IPS DF 19.7 (cell line): ENCODE results near the gene RAPGEF4.

Experiments
- DNase-seq: peaks from one replicate; pipeline ENCODE4 v3.0.0-alpha.2; 2013; ENCODE audit warnings: low read depth, low spot score

RAPGEF4 gene

DNA sequence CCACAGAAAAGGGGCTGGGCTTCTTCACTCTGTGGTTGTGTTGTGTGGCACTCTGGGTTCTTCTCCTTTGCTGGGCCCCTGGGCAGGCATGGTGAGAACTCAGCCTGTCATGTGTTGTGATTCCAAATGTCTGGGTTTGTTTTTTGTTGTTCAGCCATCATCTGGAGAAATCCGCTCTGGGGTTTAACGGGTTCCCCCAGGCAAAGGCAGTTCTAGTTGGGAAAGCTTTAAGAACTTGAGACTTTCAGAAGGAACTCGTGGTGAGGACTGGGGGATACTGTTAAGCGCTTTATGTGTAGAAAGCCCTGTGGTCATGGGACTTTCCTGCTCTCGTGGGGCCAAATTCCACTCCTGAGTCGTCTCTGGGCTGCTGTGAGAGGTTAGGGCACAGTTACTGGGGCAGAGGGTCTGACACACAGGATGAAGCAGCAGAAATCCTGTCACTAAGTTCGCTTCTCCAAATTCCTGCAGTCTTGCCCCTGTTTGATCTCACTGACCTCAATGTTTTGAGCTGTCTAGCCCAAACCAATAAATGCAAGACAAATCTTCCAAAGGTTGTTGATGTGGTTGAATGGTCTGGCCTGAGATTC lies 87.7 kb downstream of the RAPGEF4 start:
- DNase-seq = no peak

DNA sequence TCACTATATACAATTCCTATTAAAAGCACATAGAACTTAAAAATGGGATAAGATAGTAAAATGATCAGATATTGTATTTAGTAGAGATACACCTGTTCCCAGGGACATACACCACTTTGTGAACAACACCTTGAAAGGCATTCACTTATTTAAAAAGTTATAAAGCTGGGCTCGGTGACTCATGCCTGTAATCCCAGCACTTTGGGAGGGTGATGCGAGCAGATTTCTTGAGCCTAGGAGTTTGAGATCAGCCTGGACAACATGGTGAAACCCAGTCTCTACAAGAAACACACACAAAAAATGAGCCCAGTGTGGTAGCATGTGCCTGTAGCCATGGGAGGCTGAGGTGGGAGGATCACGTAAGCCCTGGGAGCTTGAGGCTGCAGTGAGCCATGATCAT lies 90.9 kb downstream of the RAPGEF4 start:
- DNase-seq = no peak

DNA sequence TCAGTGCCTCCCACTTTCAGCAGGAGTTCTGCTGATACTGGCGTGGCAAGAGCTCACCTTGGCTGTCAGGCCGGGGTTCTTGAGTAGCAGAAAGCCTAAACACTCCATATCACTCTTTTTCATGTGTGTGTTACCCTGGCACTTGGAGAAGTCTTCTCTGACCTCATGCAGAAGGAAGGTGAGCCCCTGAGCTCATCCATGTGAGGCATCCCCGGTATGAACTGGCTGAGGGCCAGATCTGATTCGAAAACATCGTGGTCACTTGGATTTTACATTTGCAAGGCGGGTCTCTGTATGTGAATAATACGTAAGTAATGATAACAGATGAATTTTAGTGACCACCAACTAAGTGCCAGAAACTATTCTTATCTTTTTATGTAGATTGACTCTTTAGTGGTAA lies 93.6 kb downstream of the RAPGEF4 start:
- no peak for DNase-seq

DNA sequence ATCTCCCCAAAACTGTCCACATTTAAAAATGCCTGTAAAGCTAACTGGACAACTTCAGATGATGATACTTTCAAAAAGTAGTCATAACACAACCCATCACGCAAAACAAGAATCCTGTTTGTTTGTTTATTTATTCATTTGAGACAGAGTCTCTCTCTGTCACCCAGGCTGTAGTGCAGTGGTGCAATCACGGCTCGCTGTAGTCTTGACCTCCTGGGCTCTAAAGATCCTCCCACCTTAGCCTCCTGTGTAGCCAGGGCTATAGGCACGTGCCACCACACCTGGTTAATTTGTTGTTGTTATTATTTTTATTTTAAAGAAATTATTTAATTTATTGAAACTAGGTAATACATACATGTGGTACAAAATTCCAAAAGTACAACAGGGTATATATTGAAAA lies 94.8 kb downstream of the RAPGEF4 start:
- DNase-seq = no peak

DNA sequence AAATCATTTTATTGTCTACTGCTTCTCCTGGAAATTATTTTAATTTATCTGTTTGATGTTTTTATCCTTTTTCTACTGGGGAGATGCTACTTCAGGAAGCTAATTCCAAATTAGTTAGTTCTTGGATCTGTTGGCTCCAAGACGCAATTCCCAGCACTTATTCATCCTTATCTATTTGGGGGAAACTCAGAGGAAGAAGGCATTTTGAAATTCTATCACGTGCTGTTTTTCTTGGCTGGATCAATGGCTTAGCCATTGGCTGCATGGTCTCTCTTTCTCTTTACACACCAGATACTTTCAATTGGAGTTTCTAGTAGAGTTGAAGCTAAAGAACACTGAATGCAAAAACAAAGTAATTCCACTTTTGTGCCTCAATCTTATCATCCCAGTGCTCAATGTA lies 98.3 kb downstream of the RAPGEF4 start:
- no peak for DNase-seq

DNA sequence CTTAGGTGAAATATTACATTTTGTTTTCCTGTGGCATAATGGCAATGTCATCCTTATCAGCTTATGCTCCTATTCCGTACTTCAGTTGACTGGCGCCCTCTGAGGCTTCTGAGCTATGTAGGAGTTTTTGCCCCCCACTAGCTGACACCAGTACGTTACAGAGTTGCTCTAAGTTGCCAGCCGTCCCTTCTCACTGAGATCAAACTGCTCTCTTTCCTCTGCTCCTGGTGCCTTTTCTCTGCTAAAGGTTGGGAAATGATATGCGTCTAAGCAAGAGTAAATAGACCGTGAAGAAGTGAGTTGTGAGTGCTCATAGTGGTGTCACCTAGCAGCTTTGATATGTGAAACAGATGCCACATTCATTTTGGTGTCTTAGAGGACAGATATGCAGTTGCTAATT lies 99.2 kb downstream of the RAPGEF4 start:
- no peak for DNase-seq

DNA sequence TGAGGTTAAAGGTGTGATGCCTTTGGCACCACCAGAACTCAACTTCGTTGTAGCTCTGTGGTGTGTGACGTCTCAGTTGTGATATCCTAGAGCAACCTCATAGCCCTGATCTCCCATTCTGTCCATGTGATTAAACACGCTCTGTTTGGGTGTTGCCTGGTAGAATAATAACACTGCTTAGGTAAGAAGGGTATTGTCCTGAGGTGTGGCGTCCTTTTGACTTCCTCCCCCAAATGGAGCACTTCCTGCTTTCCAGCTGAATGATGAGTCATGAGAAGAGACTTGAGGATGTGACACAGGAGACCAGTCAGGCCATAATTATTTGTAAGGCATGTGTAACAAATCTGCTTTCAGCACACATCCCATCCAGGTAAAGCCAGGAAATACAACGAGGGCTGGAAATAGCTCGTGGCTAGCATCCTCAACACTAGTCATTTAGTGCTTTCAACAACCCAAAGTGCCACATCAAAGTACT lies 100.7 kb downstream of the RAPGEF4 start:
- no peak for DNase-seq

DNA sequence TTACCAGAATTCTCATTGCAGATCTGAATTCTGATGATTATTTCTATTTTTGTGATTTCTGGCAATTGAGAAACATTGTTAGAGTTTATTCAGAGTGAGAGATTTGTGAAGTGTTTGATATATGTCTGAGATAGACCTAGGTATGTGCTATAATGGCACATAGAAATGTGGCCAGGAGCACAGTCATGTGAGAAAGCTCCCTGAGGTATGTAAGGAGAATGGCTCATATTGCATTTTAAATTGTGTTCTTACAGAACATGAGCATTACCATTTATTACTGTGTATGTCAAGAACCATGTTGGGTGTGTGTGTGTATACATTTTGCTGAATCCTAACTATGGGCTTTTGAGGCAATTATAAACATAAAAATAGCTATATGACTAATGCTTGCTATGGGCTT lies 101.2 kb downstream of the RAPGEF4 start:
- no peak for DNase-seq

DNA sequence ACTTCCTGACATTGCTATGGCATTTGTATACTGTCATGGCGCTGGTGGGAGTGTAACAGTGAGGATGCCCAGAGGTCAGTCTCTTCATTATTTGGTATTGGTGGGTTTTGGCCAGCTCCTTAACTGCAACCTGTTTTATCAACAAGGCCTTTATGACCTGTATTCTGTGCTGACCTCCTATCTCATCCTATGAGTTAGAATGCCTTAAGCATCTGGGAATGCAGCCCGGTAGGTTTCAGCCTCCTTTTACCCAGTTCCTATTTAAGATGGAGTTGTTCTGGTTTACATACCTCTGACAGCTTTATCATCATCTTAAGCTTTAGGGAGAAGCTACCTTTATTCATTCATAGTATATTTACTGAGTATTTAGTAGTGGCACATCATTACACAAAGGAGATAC lies 103.8 kb downstream of the RAPGEF4 start:
- DNase-seq = no peak

DNA sequence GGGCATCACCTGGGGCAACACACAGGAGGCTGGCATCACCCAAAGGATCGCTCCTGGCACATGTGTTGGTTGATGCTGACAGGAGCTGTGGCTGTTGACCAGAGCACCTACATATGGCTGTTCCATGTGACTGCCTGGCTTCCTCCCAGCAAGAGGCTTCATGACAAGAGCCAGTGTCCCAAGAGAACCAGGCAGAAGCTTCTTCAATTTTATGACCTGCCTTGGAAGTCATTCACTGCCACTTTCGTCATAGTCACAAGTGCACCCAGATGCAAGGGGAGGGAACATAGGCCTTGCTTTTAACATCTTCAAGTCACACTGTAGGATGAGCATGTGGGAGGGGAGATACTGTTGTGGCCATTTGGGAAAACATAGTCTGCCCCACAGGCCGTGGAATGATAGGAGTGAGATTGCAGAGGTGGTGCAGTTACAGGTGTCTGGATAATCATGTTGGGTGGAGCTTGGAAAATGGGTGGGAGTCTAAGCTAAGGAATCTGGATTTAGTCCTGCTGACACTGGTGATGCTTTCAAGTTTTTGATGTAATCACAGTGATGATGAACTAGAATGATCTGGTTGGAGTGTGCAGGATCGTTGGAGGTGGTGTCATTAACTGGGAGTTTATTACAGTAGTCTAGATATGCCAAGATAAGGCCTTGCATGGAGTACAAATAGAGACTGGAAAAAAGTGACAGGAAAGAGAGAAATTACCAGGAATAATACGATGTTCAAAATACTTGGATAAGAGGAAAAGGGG lies 107.0 kb downstream of the RAPGEF4 start:
- no peak for DNase-seq

DNA sequence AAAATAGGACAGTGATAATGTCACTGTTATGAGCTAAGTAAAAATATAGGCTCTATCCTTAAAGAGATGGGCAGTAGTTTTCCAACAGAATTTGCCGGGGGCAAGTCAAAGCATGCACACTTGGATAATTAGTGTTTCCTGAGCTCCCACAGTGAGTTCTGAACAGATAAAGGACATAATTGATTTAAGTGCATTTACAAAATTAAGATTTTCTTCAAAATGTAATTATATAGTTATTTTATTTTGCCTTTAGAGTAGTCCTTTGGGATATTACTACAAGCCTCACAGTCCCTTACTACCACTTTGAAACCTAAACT lies 107.6 kb downstream of the RAPGEF4 start:
- no peak for DNase-seq

DNA sequence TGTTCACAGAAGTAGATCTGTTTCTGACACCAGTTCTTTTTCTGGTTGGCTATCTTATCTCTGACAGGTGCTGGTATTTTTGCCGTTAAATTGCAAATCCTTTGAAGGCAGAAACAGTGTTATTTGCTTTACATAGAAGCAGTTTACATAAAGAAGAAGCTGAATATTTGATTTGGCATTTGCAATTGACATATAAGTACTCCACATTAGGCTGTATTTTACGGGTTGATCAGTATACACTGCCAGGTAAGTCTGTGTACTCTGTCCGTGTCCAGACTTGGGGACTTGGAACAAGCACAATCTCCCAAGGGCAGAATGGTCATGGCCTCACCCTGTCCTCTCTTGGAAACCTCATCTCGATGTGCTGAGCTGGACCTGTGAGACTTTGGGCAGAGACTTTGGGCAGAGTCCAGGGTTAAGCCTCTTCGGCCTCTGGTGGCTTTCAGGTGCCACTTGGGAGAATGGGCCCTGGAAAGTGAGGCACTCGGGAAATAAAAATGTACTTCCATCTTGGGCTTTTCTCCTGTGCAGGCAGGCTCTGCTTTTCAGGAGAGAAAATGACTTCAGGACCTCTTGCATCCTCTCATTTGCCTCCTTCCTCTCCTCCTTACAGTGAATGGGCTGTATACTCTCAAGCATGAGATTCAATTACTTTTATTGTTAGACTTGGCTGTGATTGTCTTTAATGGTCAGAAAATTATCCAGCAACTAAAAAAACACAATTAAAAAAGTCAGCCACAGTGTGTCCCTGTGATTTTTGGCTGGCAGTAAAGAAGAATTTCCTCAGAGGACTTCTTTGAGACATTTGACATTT lies 108.5 kb downstream of the RAPGEF4 start:
- DNase-seq = no peak

DNA sequence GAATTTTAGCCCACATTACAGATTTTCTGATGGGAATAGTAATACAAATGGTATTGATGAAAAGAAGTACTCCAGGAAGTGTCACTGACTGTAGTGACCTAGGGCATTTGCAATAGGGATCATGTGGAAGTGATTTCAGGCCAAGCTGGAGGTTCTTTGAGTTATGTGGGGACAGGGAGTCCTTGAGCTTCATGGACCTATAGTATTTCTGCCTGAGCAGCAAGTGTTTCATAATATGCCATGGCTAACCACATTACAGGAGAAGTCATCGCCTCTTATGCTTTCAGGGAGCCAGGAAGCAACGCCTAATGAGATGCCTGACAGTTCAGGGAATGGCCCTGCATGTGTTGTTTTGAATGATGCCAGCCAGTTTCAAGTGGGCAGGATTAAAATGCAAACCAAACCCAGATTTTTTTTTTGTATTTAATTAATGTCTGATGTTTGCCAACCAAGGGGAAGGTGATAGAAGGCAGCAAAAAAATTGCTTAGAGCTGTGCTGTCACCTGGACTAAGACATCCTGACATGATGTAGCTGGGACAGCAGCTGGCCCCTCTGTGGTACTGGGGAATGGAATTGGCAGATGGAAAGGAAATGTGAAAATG lies 109.5 kb downstream of the RAPGEF4 start:
- DNase-seq = no peak

DNA sequence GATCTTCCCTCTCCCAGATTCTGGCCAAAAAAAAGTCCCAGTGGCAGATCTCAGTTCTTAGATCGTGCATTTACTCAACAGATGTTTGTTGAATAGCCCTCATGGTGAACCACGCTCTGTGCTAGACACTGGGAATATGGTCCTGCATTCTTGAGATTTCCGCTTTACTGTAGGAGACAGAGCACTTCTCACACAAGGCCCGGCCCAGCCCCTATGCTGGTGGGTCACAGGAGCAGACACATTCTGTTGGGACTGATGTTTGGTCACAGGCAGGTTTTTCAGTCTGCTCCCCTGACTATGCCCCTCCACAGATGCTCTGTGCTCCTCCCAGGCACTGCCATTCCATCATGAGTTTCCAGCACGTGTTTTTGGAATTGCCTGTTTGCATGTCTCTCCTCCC lies 110.9 kb downstream of the RAPGEF4 start:
- no peak for DNase-seq

DNA sequence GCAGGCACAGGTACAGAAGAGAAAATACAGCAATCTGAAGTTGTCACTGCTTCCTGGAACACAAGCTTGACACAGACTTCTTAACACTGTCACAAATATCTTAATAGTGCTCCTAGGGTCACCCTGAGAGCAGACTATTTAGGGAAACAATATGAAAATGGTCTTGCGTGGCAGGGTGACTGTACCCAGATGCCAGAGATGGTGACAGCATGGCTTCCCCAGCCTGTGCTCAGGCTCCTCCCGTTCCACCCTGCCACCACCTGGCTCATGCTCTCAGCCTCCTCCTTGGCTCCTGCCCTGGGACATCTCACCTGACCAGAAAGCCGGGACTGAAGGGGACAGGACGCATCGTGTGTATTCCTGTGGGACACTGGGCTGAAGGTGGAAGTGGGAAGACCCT lies 111.5 kb downstream of the RAPGEF4 start:
- DNase-seq = no peak

DNA sequence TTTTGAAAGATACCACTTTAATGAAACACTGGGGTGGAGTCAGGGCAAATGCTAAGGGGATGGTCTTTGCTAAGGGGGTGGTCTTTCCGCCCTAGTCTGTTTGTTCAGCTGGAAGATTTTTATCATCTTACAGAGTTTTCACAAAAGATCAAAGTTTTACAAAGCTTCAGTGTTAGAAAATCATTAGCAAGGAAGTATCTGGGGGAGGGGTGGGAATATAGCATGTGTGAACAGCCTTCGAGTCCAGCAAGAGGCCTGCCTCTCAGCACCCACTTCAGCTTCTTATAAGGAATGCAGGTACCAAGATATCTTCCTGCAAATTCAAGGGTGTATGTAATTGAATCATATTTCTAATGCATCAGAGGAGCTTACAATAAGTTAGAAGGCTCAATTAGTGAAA lies 112.9 kb downstream of the RAPGEF4 start:
- DNase-seq = no peak

DNA sequence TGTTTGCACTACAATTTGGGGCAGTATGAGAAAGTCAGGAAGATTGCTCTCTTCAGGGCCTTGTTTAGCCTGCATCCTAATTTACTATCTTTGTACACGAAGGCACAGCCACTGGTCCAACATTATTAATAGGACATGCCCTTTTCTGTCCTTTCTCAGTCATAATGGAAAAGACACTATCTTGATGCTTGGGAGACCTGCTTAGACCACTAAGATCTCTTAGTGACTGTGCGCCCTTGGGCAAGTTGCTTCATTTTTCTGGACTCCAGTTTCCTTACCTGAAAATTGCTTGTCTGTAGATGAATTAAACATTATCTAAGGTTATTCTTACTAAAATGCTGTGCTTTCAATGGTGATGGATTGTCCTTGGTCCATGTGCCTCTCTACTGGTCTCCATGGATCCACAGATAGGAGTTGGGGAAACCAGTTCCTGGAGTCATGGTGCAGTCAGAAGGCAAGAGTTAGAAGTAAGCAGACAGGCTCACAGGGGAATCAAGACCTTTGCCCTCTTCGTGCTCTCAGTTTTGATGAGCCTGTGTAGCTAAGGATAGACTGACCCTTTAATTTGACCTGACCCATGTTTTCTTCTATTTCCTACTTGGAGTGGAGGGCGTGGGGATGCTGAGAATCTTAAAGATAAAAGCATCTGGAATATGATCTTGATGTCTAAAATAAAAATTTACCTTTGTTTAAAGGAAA lies 114.0 kb downstream of the RAPGEF4 start:
- DNase-seq = no peak

DNA sequence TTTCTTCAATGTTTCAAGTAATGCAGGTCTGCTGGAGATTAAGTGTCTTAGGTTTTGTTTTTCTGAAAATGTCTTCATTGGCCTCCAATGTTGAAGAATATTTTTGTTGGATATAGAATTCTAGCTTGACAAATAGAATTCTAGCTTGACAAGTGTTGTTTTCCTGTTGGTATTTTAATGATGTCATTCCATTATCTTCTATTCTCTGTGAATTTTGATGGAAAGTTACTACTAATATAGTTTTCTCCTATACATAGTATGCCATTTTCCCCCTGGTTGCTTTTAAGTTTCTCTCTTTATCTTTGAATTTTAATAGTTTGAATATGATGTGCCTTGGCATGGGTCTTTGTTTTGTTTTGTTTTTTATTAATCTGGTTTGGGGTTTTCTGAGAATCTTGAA lies 119.9 kb downstream of the RAPGEF4 start:
- DNase-seq = no peak

DNA sequence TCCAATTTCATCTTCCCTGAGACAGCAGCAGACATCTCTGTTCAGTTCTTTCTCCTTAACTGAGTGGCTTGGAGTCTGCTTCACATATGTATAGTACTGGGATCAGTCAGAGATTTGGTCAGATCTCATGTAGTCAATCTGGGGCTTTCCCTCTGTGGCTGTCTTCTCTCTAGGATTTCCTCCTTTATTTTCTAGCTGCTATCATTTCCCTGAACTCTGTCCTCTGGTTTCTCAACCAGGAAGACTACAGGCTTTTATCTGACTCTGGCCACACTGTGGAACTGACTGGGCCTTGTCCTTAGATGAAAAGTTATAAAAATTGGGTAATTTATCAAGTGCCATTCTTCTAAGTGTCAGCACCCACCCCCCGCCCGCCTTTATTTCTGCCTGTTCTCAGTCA lies 121.0 kb downstream of the RAPGEF4 start:
- no peak for DNase-seq

DNA sequence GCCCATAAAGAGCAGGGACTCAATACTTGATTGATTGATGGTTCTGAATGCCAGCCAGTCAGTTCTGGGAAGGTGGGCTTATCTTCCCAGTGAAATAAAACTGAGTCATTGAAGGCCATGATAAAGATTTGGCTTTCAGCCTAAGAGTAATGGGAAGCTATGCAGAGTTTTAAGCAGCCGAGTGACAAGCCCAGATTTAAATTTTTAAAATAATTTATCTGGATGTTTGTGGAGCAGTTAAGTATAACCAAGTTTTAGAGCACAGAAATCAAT lies 122.8 kb downstream of the RAPGEF4 start:
- no peak for DNase-seq

DNA sequence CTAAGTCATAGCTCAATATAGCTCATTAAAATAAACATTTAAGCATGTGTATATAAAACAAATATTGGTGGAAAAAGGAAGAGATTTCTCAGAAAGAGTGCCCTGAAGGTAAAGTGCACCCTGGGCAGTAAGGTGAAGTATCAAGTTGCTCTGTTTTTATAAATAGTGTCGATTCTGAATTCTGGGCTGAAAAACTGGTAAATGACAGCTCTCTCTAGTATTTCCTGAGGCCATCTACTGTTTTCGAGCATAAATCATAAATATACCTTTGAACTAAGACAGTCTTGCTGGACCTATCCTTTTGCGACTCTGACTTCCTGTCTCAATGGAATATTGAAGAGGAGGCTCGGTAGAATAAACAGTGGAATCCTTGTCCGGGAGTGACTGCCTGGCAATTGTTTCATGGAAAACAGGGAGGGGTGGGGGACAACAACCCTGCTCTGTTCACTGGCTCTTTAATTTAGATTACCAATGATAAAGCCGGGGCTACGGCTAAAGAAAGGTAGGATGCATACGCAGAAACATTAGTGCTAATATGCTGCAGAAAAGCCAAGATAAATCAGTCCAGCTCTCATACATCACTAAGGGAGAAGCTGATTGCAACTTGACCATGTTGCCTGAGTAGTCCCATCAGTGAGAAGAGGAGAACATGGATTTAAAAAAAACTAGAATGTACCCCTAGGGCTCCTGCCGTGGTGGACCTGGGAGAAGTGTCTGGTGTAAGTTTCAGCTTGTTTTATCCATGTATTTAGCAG lies 124.1 kb downstream of the RAPGEF4 start:
- DNase-seq = no peak

DNA sequence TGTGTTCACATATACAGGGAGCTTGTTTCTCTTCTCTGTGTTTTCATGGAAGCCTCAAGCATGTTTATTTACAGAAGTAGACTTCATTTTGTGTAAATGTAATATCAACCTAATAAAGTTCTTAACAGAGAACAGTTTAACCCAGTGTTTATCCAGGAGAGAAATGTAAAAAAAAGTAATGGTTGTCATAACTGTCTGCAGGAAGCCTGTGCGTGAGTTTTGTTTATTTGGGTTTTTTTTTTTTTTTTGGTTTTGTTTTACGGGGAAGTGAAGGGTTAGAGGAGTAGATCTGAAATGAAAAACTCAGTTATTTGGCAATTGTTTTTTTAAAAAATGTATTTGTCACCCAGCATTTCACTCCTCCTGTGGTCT lies 124.7 kb downstream of the RAPGEF4 start:
- no peak for DNase-seq
